Measurements from ENCODE around the gene MGMT. TPM values are rescaled to one million over a fixed set of nuclear protein-coding genes. Genes with fewer than 3 reads are reported as not detected.

MGMT gene
- polyA plus RNA-seq, 3 donors: 9.5 to 23.5 (median 17.5) TPM

GRCh38 chr10:129788215-129788614 lies 321.2 kb downstream of the MGMT start:
- no peaks in the 10 kb centered on the region for H3K36me3 ChIP-seq (replicated peaks in 1 of 2; ENCODE audit: control insufficient read depth in 1 of 2, insufficient read depth in 2 of 2, low read length in 2 of 2)
- H3K9ac ChIP-seq (ENCODE audit: insufficient read depth, low read length, poor library complexity, severe bottlenecking): no peak overlapping the region
- no peak overlapping the region for H2AFZ ChIP-seq (ENCODE audit: insufficient read depth, low read depth, low read length, poor library complexity, severe bottlenecking)
- H3K4me3 Mint-ChIP-seq: no peak overlapping the region
- H3K27me3 Mint-ChIP-seq (ENCODE audit: low read depth in 3 of 3): peaks cover 0 to 6% (median 0%) of the 10 kb centered on the region in 3 donors
- no peak overlapping the region for H3K27ac ChIP-seq (ENCODE audit: low read depth in 1 of 2, low read length in 2 of 2)
- no peak for TF ChIP-seq CTCF (IDR thresholded peaks at IDR 0.05)
- H4K20me1 ChIP-seq (ENCODE audit: insufficient read depth, low read length): no peaks in the 10 kb centered on the region
- intact Hi-C loops (cut with micrococcal nuclease): no loop called here
- H3K36me3 Mint-ChIP-seq: no peaks in the 10 kb centered on the region
- no peak overlapping the region for H3K4me3 ChIP-seq (replicated peaks in 1 of 3; ENCODE audit: low read depth in 2 of 3, low read length in 3 of 3)
- DNase-seq: no peak
- peaks cover 2 to 20% (median 18%) of the 10 kb centered on the region in 7 donors for H3K9me3 Mint-ChIP-seq
- H3K4me2 ChIP-seq (replicated peaks; ENCODE audit: extremely low read depth, low read length, poor library complexity, severe bottlenecking): no peak overlapping the region
- peaks cover 8 to 25% of the 10 kb centered on the region in 2 donors for H3K9me3 ChIP-seq (replicated peaks in 1 of 2; ENCODE audit: control insufficient read depth in 1 of 2, insufficient read depth in 1 of 2, low read length in 2 of 2)
- H3K27ac Mint-ChIP-seq: no peak overlapping the region
- H3K4me1 ChIP-seq (ENCODE audit: control insufficient read depth in 1 of 2, insufficient read depth in 2 of 2, low read length in 2 of 2): no peaks in the 10 kb centered on the region
- H3K4me1 Mint-ChIP-seq: peaks cover 9% of the 10 kb centered on the region
- no peaks in the 10 kb centered on the region for H3K79me2 ChIP-seq (ENCODE audit: insufficient read depth, low read length)
- H3K27me3 ChIP-seq (ENCODE audit: control insufficient read depth in 2 of 2, insufficient read depth in 2 of 2, low read length in 2 of 2): no peaks in the 10 kb centered on the region
- 89% methylated on average over 10 of the region's 10 CpGs for WGBS (ENCODE audit: insufficient coverage)

- H3K4me2 ChIP-seq (replicated peaks; ENCODE audit: extremely low read depth, low read length, poor library complexity, severe bottlenecking): no peak overlapping the region
- Mint-ChIP-seq H3K9me3 (peaks cover 2 to 31% (median 22%) of the 10 kb centered on the region in 7 donors), H3K27ac (no peak overlapping the region), H3K4me1 (no peaks in the 10 kb centered on the region), H3K4me3 (no peak overlapping the region), H3K27me3 (ENCODE audit: low read depth in 3 of 3) (peaks cover 0 to 4% (median 1%) of the 10 kb centered on the region in 3 donors), H3K36me3 (no peaks in the 10 kb centered on the region)
- no peak for TF ChIP-seq CTCF (IDR thresholded peaks at IDR 0.05)
- H3K9me3 ChIP-seq (replicated peaks in 1 of 2; ENCODE audit: control insufficient read depth in 1 of 2, insufficient read depth in 1 of 2, low read length in 2 of 2): peaks cover 8 to 34% of the 10 kb centered on the region in 2 donors
- H2AFZ ChIP-seq (ENCODE audit: insufficient read depth, low read depth, low read length, poor library complexity, severe bottlenecking): no peak overlapping the region
- no peaks in the 10 kb centered on the region for H3K4me1 ChIP-seq (ENCODE audit: control insufficient read depth in 1 of 2, insufficient read depth in 2 of 2, low read length in 2 of 2)
- no peaks in the 10 kb centered on the region for H3K36me3 ChIP-seq (replicated peaks in 1 of 2; ENCODE audit: control insufficient read depth in 1 of 2, insufficient read depth in 2 of 2, low read length in 2 of 2)
- intact Hi-C loops (cut with micrococcal nuclease): no loop called here
- no peaks in the 10 kb centered on the region for H4K20me1 ChIP-seq (ENCODE audit: insufficient read depth, low read length)
- no peak overlapping the region for H3K9ac ChIP-seq (ENCODE audit: insufficient read depth, low read length, poor library complexity, severe bottlenecking)
- no peak overlapping the region for H3K4me3 ChIP-seq (replicated peaks in 1 of 3; ENCODE audit: low read depth in 2 of 3, low read length in 3 of 3)
- no peak for DNase-seq
- no peak overlapping the region for H3K27ac ChIP-seq (ENCODE audit: low read depth in 1 of 2, low read length in 2 of 2)
- H3K79me2 ChIP-seq (ENCODE audit: insufficient read depth, low read length): no peaks in the 10 kb centered on the region
- no peaks in the 10 kb centered on the region for H3K27me3 ChIP-seq (ENCODE audit: control insufficient read depth in 2 of 2, insufficient read depth in 2 of 2, low read length in 2 of 2)
- WGBS (ENCODE audit: insufficient coverage): 80% methylated on average over 7 of the region's 17 CpGs
Measured at GRCh38 chr10:129790715-129791446, 323.8 kb downstream of the MGMT start.

Data from CD14-positive monocyte (primary cell).